ENCODE results near the gene EEF2K. TPM values are rescaled to one million over a fixed set of nuclear protein-coding genes. Genes with fewer than 3 reads are reported as not detected.

The EEF2K gene
- polyA plus RNA-seq, 3 donors, result 0.85 to 6.5 (median 1.7) TPM

GRCh38 chr16:22203091-22203490, 3.0 kb upstream of the EEF2K start:
- no peak overlapping the region for H3K4me3 ChIP-seq (replicated peaks in 1 of 3; ENCODE audit: low read depth in 2 of 3, low read length in 3 of 3)
- Mint-ChIP-seq H3K27me3 (ENCODE audit: low read depth in 3 of 3) (peaks cover 0 to 2% (median 2%) of the 10 kb centered on the region in 3 donors), H3K27ac (no peak overlapping the region), H3K4me3 (no peak overlapping the region), H3K9me3 (peaks cover 0 to 5% (median 0%) of the 10 kb centered on the region in 7 donors), H3K36me3 (no peaks in the 10 kb centered on the region), H3K4me1 (peaks cover 16% of the 10 kb centered on the region)
- WGBS (ENCODE audit: insufficient coverage), result no CpG with 5 or more reads among the region's 5 CpGs
- no peak for TF ChIP-seq CTCF (IDR thresholded peaks at IDR 0.05)
- H3K4me2 ChIP-seq (replicated peaks; ENCODE audit: extremely low read depth, low read length, poor library complexity, severe bottlenecking), result no peak overlapping the region
- no peaks in the 10 kb centered on the region for H3K27me3 ChIP-seq (ENCODE audit: control insufficient read depth in 2 of 2, insufficient read depth in 2 of 2, low read length in 2 of 2)
- intact Hi-C loops (cut with micrococcal nuclease), result no loop called here
- H3K79me2 ChIP-seq (ENCODE audit: insufficient read depth, low read length), result peaks cover 15% of the 10 kb centered on the region
- H2AFZ ChIP-seq (ENCODE audit: insufficient read depth, low read depth, low read length, poor library complexity, severe bottlenecking), result no peak overlapping the region
- H4K20me1 ChIP-seq (ENCODE audit: insufficient read depth, low read length), result peaks cover 5% of the 10 kb centered on the region
- no peak for DNase-seq
- no peak overlapping the region for H3K27ac ChIP-seq (ENCODE audit: low read depth in 1 of 2, low read length in 2 of 2)
- peaks cover 11 to 22% of the 10 kb centered on the region in 2 donors for H3K4me1 ChIP-seq (ENCODE audit: control insufficient read depth in 1 of 2, insufficient read depth in 2 of 2, low read length in 2 of 2)
- H3K9ac ChIP-seq (ENCODE audit: insufficient read depth, low read length, poor library complexity, severe bottlenecking), result no peak overlapping the region
- H3K9me3 ChIP-seq (replicated peaks in 1 of 2; ENCODE audit: control insufficient read depth in 1 of 2, insufficient read depth in 1 of 2, low read length in 2 of 2), result no peaks in the 10 kb centered on the region
- no peaks in the 10 kb centered on the region for H3K36me3 ChIP-seq (replicated peaks in 1 of 2; ENCODE audit: control insufficient read depth in 1 of 2, insufficient read depth in 2 of 2, low read length in 2 of 2)

GRCh38 chr16:22204091-22204655, 1.9 kb upstream of the EEF2K start:
- intact Hi-C loops (cut with micrococcal nuclease), result no loop called here
- Histone ChIP-seq H3K4me3 (replicated peaks in 1 of 3; ENCODE audit: low read depth in 2 of 3, low read length in 3 of 3) (no peak overlapping the region), H3K9me3 (replicated peaks in 1 of 2; ENCODE audit: control insufficient read depth in 1 of 2, insufficient read depth in 1 of 2, low read length in 2 of 2) (no peaks in the 10 kb centered on the region), H3K79me2 (ENCODE audit: insufficient read depth, low read length) (peaks cover 26% of the 10 kb centered on the region), H3K9ac (ENCODE audit: insufficient read depth, low read length, poor library complexity, severe bottlenecking) (no peak overlapping the region), H2AFZ (ENCODE audit: insufficient read depth, low read depth, low read length, poor library complexity, severe bottlenecking) (no peak overlapping the region), H4K20me1 (ENCODE audit: insufficient read depth, low read length) (peaks cover 5% of the 10 kb centered on the region), H3K4me1 (ENCODE audit: control insufficient read depth in 1 of 2, insufficient read depth in 2 of 2, low read length in 2 of 2) (peaks cover 11 to 22% of the 10 kb centered on the region in 2 donors), H3K27me3 (ENCODE audit: control insufficient read depth in 2 of 2, insufficient read depth in 2 of 2, low read length in 2 of 2) (no peaks in the 10 kb centered on the region), H3K27ac (ENCODE audit: low read depth in 1 of 2, low read length in 2 of 2) (no peak overlapping the region), H3K36me3 (replicated peaks in 1 of 2; ENCODE audit: control insufficient read depth in 1 of 2, insufficient read depth in 2 of 2, low read length in 2 of 2) (no peaks in the 10 kb centered on the region), H3K4me2 (replicated peaks; ENCODE audit: extremely low read depth, low read length, poor library complexity, severe bottlenecking) (no peak overlapping the region)
- Mint-ChIP-seq H3K27ac (peak overlapping the region in 1 of 7 donors; percentile 58), H3K36me3 (peaks cover 0 to 2% of the 10 kb centered on the region in 2 donors), H3K4me1 (peaks cover 16% of the 10 kb centered on the region), H3K27me3 (ENCODE audit: low read depth in 3 of 3) (peaks cover 0 to 4% (median 2%) of the 10 kb centered on the region in 3 donors), H3K9me3 (peaks cover 0 to 5% (median 0%) of the 10 kb centered on the region in 7 donors), H3K4me3 (no peak overlapping the region)
- 100% methylated on average over 2 of the region's 2 CpGs for WGBS (ENCODE audit: insufficient coverage)
- no peak for TF ChIP-seq CTCF (IDR thresholded peaks at IDR 0.05)
- no peak for DNase-seq

Data from CD14-positive monocyte (primary cell).